ENCODE measurements around the gene HBM. TPM values are rescaled to one million over a fixed set of nuclear protein-coding genes. Genes with fewer than 3 reads are reported as not detected.

The HBM gene
- polyA plus RNA-seq, 2 of the 4 experiments (the other 2 are of a cell fraction), result not detected

GRCh38 chr16:146646-147045, 19.1 kb upstream of the HBM start:
- TF ChIP-seq ZSCAN20 (CRISPR knock-in tag; IDR thresholded peaks at IDR 0.05) (no peak), CBX2 (IDR thresholded peaks at IDR 0.05; ENCODE audit: borderline replicate concordance, low read depth) (no peak), CEBPB (IDR thresholded peaks at IDR 0.05) (no peak), POLR2AphosphoS2 (conservative IDR thresholded peaks at IDR 0.05; ENCODE audit: low read length) (no peak), TFCP2L1 (CRISPR knock-in tag; IDR thresholded peaks at IDR 0.05) (no peak), HOXA7 (CRISPR knock-in tag; IDR thresholded peaks at IDR 0.05) (no peak), CHD2 (IDR thresholded peaks at IDR 0.05; ENCODE audit: low read length, partially characterized antibody) (no peak), TP53 (CRISPR knock-in tag; IDR thresholded peaks at IDR 0.05) (no peak), E2F6 (IDR thresholded peaks at IDR 0.05; ENCODE audit: borderline replicate concordance, low read depth) (no peak)
- Histone ChIP-seq H3K9me3 (no peaks in the 10 kb centered on the region), H3K27ac (no peak overlapping the region), H3K4me2 (no peak overlapping the region), H3K4me1 (no peaks in the 10 kb centered on the region), H3K4me3 (no peak overlapping the region)
- FAIRE-seq, result no peak
- no peak for DNase-seq (ENCODE audit: low read depth in 1 of 2, low spot score in 1 of 2)
- ATAC-seq, result no peak
- CTCF ChIA-PET, result no interaction called here
- POLR2A ChIA-PET, result no interaction called here
- WGBS (ENCODE audit: missing lambda C conversion rate), result 63% methylated on average over 2 of the region's 2 CpGs

GRCh38 chr16:149024-149660, 16.6 kb upstream of the HBM start:
- no peak overlapping the region for H3K4me3 ChIP-seq
- TF ChIP-seq HOXB13 (CRISPR knock-in tag; IDR thresholded peaks at IDR 0.05; ENCODE audit: low read depth) (no peak), ZFP36 (IDR thresholded peaks at IDR 0.05; ENCODE audit: borderline replicate concordance, partially characterized antibody) (no peak)
- no peaks in the 10 kb centered on the region for H3K4me1 ChIP-seq
- WGBS (ENCODE audit: missing lambda C conversion rate), result 46% methylated on average over 7 of the region's 9 CpGs
- ATAC-seq (peak; percentile 18 to 30; a peak in 4 of 6 replicates), DNase-seq (ENCODE audit: low read depth in 1 of 2, low spot score in 1 of 2) (no peak), FAIRE-seq (no peak)
- H3K27ac ChIP-seq, result no peak overlapping the region
- H3K9me3 ChIP-seq, result no peaks in the 10 kb centered on the region
- H3K4me2 ChIP-seq, result no peak overlapping the region
- ChIA-PET CTCF (interaction anchor here (1.4 to 1.5 kb wide), 2 partner anchors 42 to 213 kb away, joined by 4 to 6 read pairs; no protein-coding TSS in a partner anchor), POLR2A (interaction anchor here (0.6 kb wide), 1 partner anchor 79 kb away, joined by 4 read pairs; no protein-coding TSS in a partner anchor)

- no peak for DNase-seq (ENCODE audit: low read depth in 1 of 2, low spot score in 1 of 2)
- Histone ChIP-seq H3K4me1 (0 out of 3 replicates have a peak, but pooled peaks cover 5% of the 10 kb centered on the region), H3K4me3 (no peak within 1 kb of the TSS), H3K9me3 (no peaks in the 10 kb centered on the region), H3K27ac (no peak within 1 kb of the TSS), H3K4me2 (no peak within 1 kb of the TSS)
- FAIRE-seq, result no peak
- TF ChIP-seq REST (IDR thresholded peaks at IDR 0.05) (no peak), HOXA7 (CRISPR knock-in tag; IDR thresholded peaks at IDR 0.05) (no peak), BHLHE40 (IDR thresholded peaks at IDR 0.05; ENCODE audit: low read depth, low read length) (no peak), NPAS2 (CRISPR knock-in tag; IDR thresholded peaks at IDR 0.05; ENCODE audit: borderline replicate concordance) (no peak), HMGXB4 (CRISPR knock-in tag; IDR thresholded peaks at IDR 0.05; ENCODE audit: borderline replicate concordance) (no peak), HEYL (CRISPR knock-in tag; IDR thresholded peaks at IDR 0.05) (no peak), KDM5A (IDR thresholded peaks at IDR 0.05) (no peak), KDM1A (IDR thresholded peaks at IDR 0.05; ENCODE audit: low read depth) (no peak), FOSB (CRISPR knock-in tag; IDR thresholded peaks at IDR 0.05) (no peak), CBX8 (IDR thresholded peaks at IDR 0.05) (no peak), PHF8 (IDR thresholded peaks at IDR 0.05; ENCODE audit: borderline replicate concordance, low read depth) (no peak), E2F6 (IDR thresholded peaks at IDR 0.05; ENCODE audit: borderline replicate concordance, low read depth) (no peak), EP300 (IDR thresholded peaks at IDR 0.05) (no peak)
- TF ChIP-seq, protein P1, sequence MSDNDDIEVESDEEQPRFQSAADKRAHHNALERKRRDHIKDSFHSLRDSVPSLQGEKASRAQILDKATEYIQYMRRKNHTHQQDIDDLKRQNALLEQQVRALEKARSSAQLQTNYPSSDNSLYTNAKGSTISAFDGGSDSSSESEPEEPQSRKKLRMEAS (IDR thresholded peaks at IDR 0.05), result no peak
- no peak for ATAC-seq
- 91% methylated on average over 13 of the region's 17 CpGs for WGBS (ENCODE audit: missing lambda C conversion rate)
- CTCF ChIA-PET, result no interaction called here
- POLR2A ChIA-PET, result no interaction called here
These were observed 13.3 kb upstream of the HBM start, which contains the start of gene HBZ for GRCh38 chr16:152141-153128. Gene HBZ, plus strand, starts transcription at chr16:152644. Its CDS starts 266 bp downstream, at chr16:152910.

Measured in A549 (cell line).